Trophoblast cell (in vitro differentiated cells and primary cell): ENCODE data around the gene ERVH48-1.

ENCODE experiments used
- DNase-seq, 2 donors: peaks; one replicate each; pipeline ENCODE4 v3.0.0-alpha.2; 2016
- H2AFZ ChIP-seq: 2 replicates; pipeline ENCODE4 v1.6.1; 2013; ENCODE audit warnings: low read length, moderate library complexity, mild to moderate bottlenecking; ENCODE audit not compliant: insufficient read depth, poor library complexity
- H2AK5ac ChIP-seq: 2 replicates; pipeline ENCODE4 v1.6.1; 2013; ENCODE audit warnings: mild to moderate bottlenecking, low read length
- H2BK120ac ChIP-seq: 2 replicates; pipeline ENCODE4 v1.6.1; 2013; ENCODE audit warnings: low read length, mild to moderate bottlenecking, moderate library complexity; ENCODE audit not compliant: insufficient read depth, poor library complexity
- H2BK12ac ChIP-seq: 2 replicates; pipeline ENCODE4 v1.6.1; 2013; ENCODE audit warnings: mild to moderate bottlenecking, low read length, moderate library complexity
- H2BK5ac ChIP-seq: 2 replicates; pipeline ENCODE4 v1.6.1; 2013; ENCODE audit warnings: low read length, low read depth, moderate library complexity, mild to moderate bottlenecking; ENCODE audit not compliant: poor library complexity
- H3K14ac ChIP-seq: 2 replicates; pipeline ENCODE4 v1.6.1; 2013; ENCODE audit warnings: mild to moderate bottlenecking, low read length
- H3K18ac ChIP-seq: 2 replicates; pipeline ENCODE4 v1.6.1; 2013; ENCODE audit warnings: mild to moderate bottlenecking, low read length
- H3K23ac ChIP-seq: 2 replicates; pipeline ENCODE4 v1.6.1; 2013; ENCODE audit warnings: low read length
- H3K27ac ChIP-seq: 2 replicates; pipeline ENCODE4 v1.5.1; 2013; ENCODE audit warnings: low read depth, mild to moderate bottlenecking, inconsistent platforms, low read length, moderate library complexity
- H3K27me3 ChIP-seq: 2 replicates; pipeline ENCODE4 v1.6.1; 2013; ENCODE audit warnings: inconsistent platforms, mild to moderate bottlenecking, low read length, moderate library complexity; ENCODE audit not compliant: insufficient read depth
- H3K36me3 ChIP-seq, 2 experiments: 1 replicate in 1 of 2; 2 replicates in 1 of 2; pipeline ENCODE4 v1.6.1; 2013; ENCODE audit warnings: low read length in 2 of 2, mild to moderate bottlenecking in 2 of 2, moderate library complexity in 1 of 2; ENCODE audit not compliant: insufficient read depth in 2 of 2, control insufficient read depth in 1 of 2
- H3K4ac ChIP-seq: 2 replicates; pipeline ENCODE4 v1.6.1; 2013; ENCODE audit warnings: low read depth, mild to moderate bottlenecking, low read length, moderate library complexity
- H3K4me1 ChIP-seq, 2 experiments: 1 replicate in 1 of 2; 2 replicates in 1 of 2; pipeline ENCODE4 v1.6.1; 2013; ENCODE audit warnings: low read length in 2 of 2, mild to moderate bottlenecking in 2 of 2, moderate library complexity in 1 of 2; ENCODE audit not compliant: insufficient read depth in 2 of 2, control insufficient read depth in 1 of 2
- H3K4me2 ChIP-seq: 2 replicates; pipeline ENCODE4 v1.6.1; 2013; ENCODE audit warnings: inconsistent platforms, mild to moderate bottlenecking, low read length, moderate library complexity
- H3K4me3 ChIP-seq: 2 replicates; pipeline ENCODE4 v1.5.1; 2013; ENCODE audit warnings: mild to moderate bottlenecking, low read depth, low read length, inconsistent platforms
- H3K79me1 ChIP-seq: one replicate; pipeline ENCODE4 v1.6.1; 2013; ENCODE audit warnings: low read length
- H3K79me2 ChIP-seq: 2 replicates; pipeline ENCODE4 v1.6.1; 2013; ENCODE audit warnings: low read length, mild to moderate bottlenecking; ENCODE audit not compliant: control insufficient read depth, insufficient read depth, poor library complexity
- H3K9ac ChIP-seq: 2 replicates; pipeline ENCODE4 v1.6.1; 2013; ENCODE audit warnings: mild to moderate bottlenecking, low read length
- H3K9me3 ChIP-seq: 2 replicates; pipeline ENCODE4 v1.6.1; 2013; ENCODE audit warnings: low read depth, mild to moderate bottlenecking, control low read depth, inconsistent platforms, low read length; ENCODE audit not compliant: insufficient read depth
- H4K12ac ChIP-seq: 2 replicates; pipeline ENCODE4 v1.6.1; 2013; ENCODE audit warnings: low read depth, mild to moderate bottlenecking, low read length, moderate library complexity
- H4K8ac ChIP-seq: 2 replicates; pipeline ENCODE4 v1.6.1; 2013; ENCODE audit warnings: low read depth, mild to moderate bottlenecking, low read length, moderate library complexity
- H4K91ac ChIP-seq: one replicate; pipeline ENCODE4 v1.6.1; 2013; ENCODE audit warnings: low read depth, mild to moderate bottlenecking, low read length, moderate library complexity
- WGBS: extraction: QIAGEN DNeasy Blood & Tissue Kit; methylation state at CpG from one replicate; pipeline ENCODE4 v1.1.7; 2013; ENCODE audit warnings: missing lambda C conversion rate; ENCODE audit not compliant: insufficient read length, insufficient coverage; ENCODE audit errors: extremely low coverage; 5-methylcytosine and 5-hydroxymethylcytosine counted together

ERVH48-1 gene

GRCh38 chr21:42883921-42884320, 41.5 kb downstream of the ERVH48-1 start:
- Histone ChIP-seq H3K4me1 (peaks cover 4 to 5% of the 10 kb centered on the region in 2 experiments), H3K79me1 (peaks cover 8% of the 10 kb centered on the region), H3K9ac (no peak overlapping the region), H2BK12ac (no peak overlapping the region), H3K36me3 (no peaks in the 10 kb centered on the region), H4K8ac (no peak overlapping the region), H2BK120ac (no peak overlapping the region), H2BK5ac (no peak overlapping the region), H3K79me2 (peaks cover 2% of the 10 kb centered on the region), H2AK5ac (no peak overlapping the region), H2AFZ (no peak overlapping the region), H3K23ac (no peak overlapping the region), H3K27ac (no peak overlapping the region), H3K4ac (no peak overlapping the region), H4K91ac (no peak overlapping the region), H3K4me3 (no peak overlapping the region), H3K27me3 (no peaks in the 10 kb centered on the region), H3K9me3 (no peaks in the 10 kb centered on the region), H4K12ac (no peak overlapping the region), H3K18ac (no peak overlapping the region), H3K14ac (no peak overlapping the region), H3K4me2 (no peak overlapping the region)
- WGBS, result no CpG with 5 or more reads among the region's 1 CpG
- DNase-seq, result peak in 1 of 2 donors; percentile 39

GRCh38 chr21:42880352-42880751, 45.1 kb downstream of the ERVH48-1 start:
- no peak overlapping the region for H3K18ac ChIP-seq
- no peak overlapping the region for H2BK120ac ChIP-seq
- peak overlapping the region; percentile 65 for H4K12ac ChIP-seq
- no peak overlapping the region for H3K4me3 ChIP-seq
- no peak overlapping the region for H3K27ac ChIP-seq
- H3K79me2 ChIP-seq, result peaks cover 4% of the 10 kb centered on the region
- peak overlapping the region; percentile 35 for H2AK5ac ChIP-seq
- H3K36me3 ChIP-seq, result peaks cover 8 to 11% of the 10 kb centered on the region in 2 experiments
- H2BK5ac ChIP-seq, result no peak overlapping the region
- H3K23ac ChIP-seq, result no peak overlapping the region
- WGBS, result no CpG with 5 or more reads among the region's 6 CpGs
- peaks cover 8% of the 10 kb centered on the region for H3K79me1 ChIP-seq
- no peaks in the 10 kb centered on the region for H3K9me3 ChIP-seq
- no peak overlapping the region for H2AFZ ChIP-seq
- H3K9ac ChIP-seq, result no peak overlapping the region
- H3K4ac ChIP-seq, result no peak overlapping the region
- no peaks in the 10 kb centered on the region for H3K27me3 ChIP-seq
- H3K4me1 ChIP-seq, result peaks cover 4 to 5% of the 10 kb centered on the region in 2 experiments
- H4K91ac ChIP-seq, result no peak overlapping the region
- H2BK12ac ChIP-seq, result no peak overlapping the region
- no peak for DNase-seq
- peak overlapping the region; percentile 76 for H4K8ac ChIP-seq
- peak overlapping the region; percentile 98 for H3K4me2 ChIP-seq
- no peak overlapping the region for H3K14ac ChIP-seq

GRCh38 chr21:42878993-42879787, 46.2 kb downstream of the ERVH48-1 start, which contains the start of gene WDR4:
WDR4 (minus strand) TSS chr21:42879539; CDS start chr21:42879495, 44 bp downstream.
- Histone ChIP-seq H3K4me3 (peak within 1 kb of the TSS; percentile 96), H2AK5ac (peak within 1 kb of the TSS; percentile 74), H3K18ac (peak within 1 kb of the TSS; percentile 82), H3K4me2 (peak within 1 kb of the TSS; percentile 98), H3K79me2 (peaks cover 4% of the 10 kb centered on the region), H3K36me3 (peaks cover 11 to 12% of the 10 kb centered on the region in 2 experiments), H3K23ac (no peak within 1 kb of the TSS), H3K4ac (peak within 1 kb of the TSS; percentile 85), H3K9me3 (no peaks in the 10 kb centered on the region), H3K27me3 (no peaks in the 10 kb centered on the region), H2AFZ (peak within 1 kb of the TSS; percentile 98), H3K9ac (peak within 1 kb of the TSS; percentile 96), H2BK5ac (peak within 1 kb of the TSS; percentile 16), H3K27ac (peak within 1 kb of the TSS; percentile 83), H3K14ac (peak within 1 kb of the TSS; percentile 73), H4K12ac (peak within 1 kb of the TSS; percentile 83), H4K8ac (peak within 1 kb of the TSS; percentile 88), H4K91ac (peak within 1 kb of the TSS; percentile 70), H3K79me1 (peaks cover 8% of the 10 kb centered on the region), H2BK12ac (no peak within 1 kb of the TSS), H3K4me1 (peaks cover 4 to 5% of the 10 kb centered on the region in 2 experiments), H2BK120ac (peak within 1 kb of the TSS; percentile 72)
- DNase-seq, result peak; percentile 98 to 100
- WGBS, result no CpG with 5 or more reads among the region's 80 CpGs

GRCh38 chr21:42878678-42878992, 46.8 kb downstream of the ERVH48-1 start:
- Histone ChIP-seq H2BK120ac (peak overlapping the region; percentile 72), H3K4me2 (peak overlapping the region; percentile 98), H2BK5ac (no peak overlapping the region), H3K79me1 (peaks cover 8% of the 10 kb centered on the region), H2AK5ac (peak overlapping the region; percentile 74), H3K36me3 (peaks cover 11 to 15% of the 10 kb centered on the region in 2 experiments), H3K4me1 (peaks cover 4 to 5% of the 10 kb centered on the region in 2 experiments), H3K4me3 (peak overlapping the region; percentile 96), H3K27ac (peak overlapping the region; percentile 59), H3K27me3 (no peaks in the 10 kb centered on the region), H4K91ac (peak overlapping the region; percentile 70), H3K14ac (peak overlapping the region; percentile 73), H3K79me2 (peaks cover 4% of the 10 kb centered on the region), H3K4ac (peak overlapping the region; percentile 85), H3K23ac (no peak overlapping the region), H3K18ac (peak overlapping the region; percentile 82), H2AFZ (peak overlapping the region; percentile 98), H4K8ac (peak overlapping the region; percentile 88), H3K9me3 (no peaks in the 10 kb centered on the region), H4K12ac (peak overlapping the region; percentile 83), H2BK12ac (no peak overlapping the region), H3K9ac (peak overlapping the region; percentile 77)
- DNase-seq, result no peak
- no CpG with 5 or more reads among the region's 15 CpGs for WGBS
